Cardiac muscle cell (in vitro differentiated cells and primary cell): ENCODE data around the gene CNRIP1. TPM values are rescaled to one million over a fixed set of nuclear protein-coding genes. Genes with fewer than 3 reads are reported as not detected.

Experiments
- DNase-seq, 2 donors: peaks; one replicate each; pipeline versions ENCODE4 v3.0.0 to v3.0.0-alpha.2; 2010 to 2017; ENCODE audit warnings: low read depth in 1 of 2, low spot score in 1 of 2
- H3K27ac ChIP-seq: fragments of 200-600 bp; sonication (generic); 2 replicates; pipeline ENCODE4 v1.5.1; 2016
- H3K27me3 ChIP-seq: fragments of 200-600 bp; sonication (generic); 2 replicates; pipeline ENCODE4 v1.6.0; 2016; ENCODE audit warnings: control low read depth
- H3K36me3 ChIP-seq: fragments of 200-600 bp; sonication (generic); 2 replicates; pipeline ENCODE4 v1.5.1; 2016; ENCODE audit warnings: control low read depth
- H3K4me1 ChIP-seq: fragments of 200-600 bp; sonication (generic); 2 replicates; pipeline ENCODE4 v1.8.1; 2017; ENCODE audit warnings: low read depth, mild to moderate bottlenecking, mixed run types
- H3K4me3 ChIP-seq: fragments of 200-600 bp; sonication (generic); 2 replicates; pipeline ENCODE4 v1.5.1; 2016; ENCODE audit warnings: mild to moderate bottlenecking
- H3K9me3 ChIP-seq: fragments of 200-600 bp; sonication (generic); 2 replicates; pipeline ENCODE4 v1.5.1; 2017; ENCODE audit warnings: low read depth, mild to moderate bottlenecking, control low read depth
- CTCF ChIP-seq: IDR thresholded peaks from 2 replicates; pipeline ENCODE4 v1.5.1; 2012; ENCODE audit warnings: low read depth, mild to moderate bottlenecking, low read length
- polyA plus RNA-seq: library from polyadenylated mRNA; unstranded; fragments of >200 nt; fragmentation: Nextera tagmentation; extraction: Ambion mirVana; gene quantifications from 2 replicates; pipeline ENCODE4 v1.2.1, GENCODE V29; 2016
- total RNA-seq: library from RNA; depleted of rRNA; stranded (reverse); fragments of >200 nt; gene quantifications from 2 replicates; pipeline ENCODE4 v1.2.3, GENCODE V29; 2016

CNRIP1 gene
- total and polyA plus RNA-seq, 2 experiments from 2014 or later: 6.9 to 14.3 TPM

GRCh38 chr2:68345129-68345875 lies 25.6 kb upstream of the CNRIP1 start:
- no peak for DNase-seq
- H3K27me3 ChIP-seq: peaks cover 11% of the 10 kb centered on the region
- H3K4me1 ChIP-seq: no peaks in the 10 kb centered on the region

GRCh38 chr2:68344031-68344430 lies 24.3 kb upstream of the CNRIP1 start:
- H3K9me3 ChIP-seq: no peaks in the 10 kb centered on the region
- no peak overlapping the region for H3K27ac ChIP-seq
- H3K4me3 ChIP-seq: no peak overlapping the region
- H3K36me3 ChIP-seq: no peaks in the 10 kb centered on the region
- peaks cover 16% of the 10 kb centered on the region for H3K27me3 ChIP-seq
- H3K4me1 ChIP-seq: no peaks in the 10 kb centered on the region
- no peak for DNase-seq
- no peak for TF ChIP-seq CTCF

More at GRCh38 chr2:68345129-68345875, 25.6 kb upstream of the CNRIP1 start:
- H3K36me3 ChIP-seq: no peaks in the 10 kb centered on the region
- no peaks in the 10 kb centered on the region for H3K9me3 ChIP-seq
- H3K4me3 ChIP-seq: no peak overlapping the region
- H3K27ac ChIP-seq: no peak overlapping the region
- no peak for TF ChIP-seq CTCF

- Histone ChIP-seq H3K9me3 (no peaks in the 10 kb centered on the region), H3K36me3 (no peaks in the 10 kb centered on the region), H3K4me3 (no peak overlapping the region), H3K27me3 (peaks cover 14% of the 10 kb centered on the region), H3K4me1 (no peaks in the 10 kb centered on the region), H3K27ac (no peak overlapping the region)
- no peak for TF ChIP-seq CTCF
- no peak for DNase-seq
Observed at GRCh38 chr2:68342470-68342869, 22.7 kb upstream of the CNRIP1 start.

- TF ChIP-seq CTCF: no peak
- no peaks in the 10 kb centered on the region for H3K36me3 ChIP-seq
- no peak overlapping the region for H3K27ac ChIP-seq
- no peaks in the 10 kb centered on the region for H3K9me3 ChIP-seq
- DNase-seq: no peak
- H3K27me3 ChIP-seq: peaks cover 6% of the 10 kb centered on the region
- no peak overlapping the region for H3K4me3 ChIP-seq
- no peaks in the 10 kb centered on the region for H3K4me1 ChIP-seq
Observed at GRCh38 chr2:68341583-68341982, 21.8 kb upstream of the CNRIP1 start.

GRCh38 chr2:68341062-68341329 lies 21.2 kb upstream of the CNRIP1 start:
- H3K27ac ChIP-seq: no peak overlapping the region
- no peak overlapping the region for H3K4me3 ChIP-seq
- H3K4me1 ChIP-seq: no peaks in the 10 kb centered on the region
- no peak for DNase-seq
- H3K27me3 ChIP-seq: peaks cover 6% of the 10 kb centered on the region
- H3K9me3 ChIP-seq: no peaks in the 10 kb centered on the region
- no peaks in the 10 kb centered on the region for H3K36me3 ChIP-seq
- no peak for TF ChIP-seq CTCF
